ENCODE measurements around the gene TTN.

Gene TTN

DNA sequence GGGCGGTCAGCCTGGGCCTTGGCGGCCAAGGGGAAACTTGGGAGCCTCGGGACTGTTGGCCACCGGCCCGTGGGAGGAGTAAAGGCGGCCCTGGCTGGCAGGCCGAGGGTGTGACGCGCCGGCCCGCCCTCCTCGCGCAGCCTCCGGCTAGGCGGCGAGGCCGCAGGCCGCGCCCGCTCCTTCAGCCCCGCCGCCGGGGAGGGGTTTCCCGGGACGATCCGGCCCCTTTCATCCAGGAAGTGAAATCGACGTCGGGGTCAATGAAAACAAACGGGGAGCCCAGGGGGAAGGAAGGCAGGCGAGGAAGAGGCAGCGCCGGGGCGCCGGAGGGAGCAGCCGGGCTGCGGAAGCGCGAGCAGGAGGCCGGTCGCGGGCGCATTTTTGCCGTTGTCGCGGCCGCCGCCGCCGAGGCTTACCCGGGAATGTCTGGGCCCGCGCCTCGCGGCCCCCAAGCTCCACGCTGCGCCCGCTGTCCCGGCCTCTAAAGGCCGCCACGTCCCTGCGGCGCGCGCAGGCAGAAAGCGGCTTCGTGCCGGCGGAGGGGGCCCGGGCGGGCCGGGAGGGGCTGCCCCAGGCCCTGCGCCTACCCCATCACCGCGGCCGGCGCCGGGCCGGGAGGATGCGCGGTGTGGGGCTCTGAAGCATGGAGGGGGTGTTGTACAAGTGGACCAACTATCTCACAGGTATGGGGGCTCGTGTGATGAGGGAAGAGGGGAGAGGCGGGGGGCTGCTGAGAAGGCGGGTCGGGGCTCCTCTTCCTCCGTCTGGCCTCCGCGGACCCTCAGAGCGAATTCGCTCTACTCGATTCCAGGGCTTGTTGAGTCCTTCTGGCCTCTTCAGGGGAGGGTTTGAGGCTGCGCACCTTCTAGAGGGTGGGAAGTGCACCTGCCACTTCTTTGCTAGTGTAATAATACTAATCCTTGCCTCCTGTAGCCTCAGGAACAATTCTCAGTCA, 326.7 kb downstream of the TTN start, which contains the start of gene PLEKHA3:
PLEKHA3 (plus strand) TSS at position 231 of the 955 bp plus-strand sequence; CDS start at position 644, 413 bp downstream.
- DNase-seq, result peak; percentile 87
- H3K27me3 ChIP-seq (replicated peaks), result no peaks in the 10 kb centered on the region
- TF ChIP-seq, protein P1, sequence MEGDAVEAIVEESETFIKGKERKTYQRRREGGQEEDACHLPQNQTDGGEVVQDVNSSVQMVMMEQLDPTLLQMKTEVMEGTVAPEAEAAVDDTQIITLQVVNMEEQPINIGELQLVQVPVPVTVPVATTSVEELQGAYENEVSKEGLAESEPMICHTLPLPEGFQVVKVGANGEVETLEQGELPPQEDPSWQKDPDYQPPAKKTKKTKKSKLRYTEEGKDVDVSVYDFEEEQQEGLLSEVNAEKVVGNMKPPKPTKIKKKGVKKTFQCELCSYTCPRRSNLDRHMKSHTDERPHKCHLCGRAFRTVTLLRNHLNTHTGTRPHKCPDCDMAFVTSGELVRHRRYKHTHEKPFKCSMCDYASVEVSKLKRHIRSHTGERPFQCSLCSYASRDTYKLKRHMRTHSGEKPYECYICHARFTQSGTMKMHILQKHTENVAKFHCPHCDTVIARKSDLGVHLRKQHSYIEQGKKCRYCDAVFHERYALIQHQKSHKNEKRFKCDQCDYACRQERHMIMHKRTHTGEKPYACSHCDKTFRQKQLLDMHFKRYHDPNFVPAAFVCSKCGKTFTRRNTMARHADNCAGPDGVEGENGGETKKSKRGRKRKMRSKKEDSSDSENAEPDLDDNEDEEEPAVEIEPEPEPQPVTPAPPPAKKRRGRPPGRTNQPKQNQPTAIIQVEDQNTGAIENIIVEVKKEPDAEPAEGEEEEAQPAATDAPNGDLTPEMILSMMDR (IDR thresholded peaks at IDR 0.05; ENCODE audit: low read depth, low read length, missing control alignments), result no peak
- in situ Hi-C loops (cut with HindIII; ENCODE audit: low pct_ligation_motif_present, low sequenced_read_pairs), result no loop called here
- H3K4me3 ChIP-seq (ENCODE audit: low read depth, low read length), result peak within 1 kb of the TSS; percentile 81
- peak within 1 kb of the TSS; percentile 88 for H3K27ac ChIP-seq
- no peaks in the 10 kb centered on the region for H3K36me3 ChIP-seq (replicated peaks)

DNA sequence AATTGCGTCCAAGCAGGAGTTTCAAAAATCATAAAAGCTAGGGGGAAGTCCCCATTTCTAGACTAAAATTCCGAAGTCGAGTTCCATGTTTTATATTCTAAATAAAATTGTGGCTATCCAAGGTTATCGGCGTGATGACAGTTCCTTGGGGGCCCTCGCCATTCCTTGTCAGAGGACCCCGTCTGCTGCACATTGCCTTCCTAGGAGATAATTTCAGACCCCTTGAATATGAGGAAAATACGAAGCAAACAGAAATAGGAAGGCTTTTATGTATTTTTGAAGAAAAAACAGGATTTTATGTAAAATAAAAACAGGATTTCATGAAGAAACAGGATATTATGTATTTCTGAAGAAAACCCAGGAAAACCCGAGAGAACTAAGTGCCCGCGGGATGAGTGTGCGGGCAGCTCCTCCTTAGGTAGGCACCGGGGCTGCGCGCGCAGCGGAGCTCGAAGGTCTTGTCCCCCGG, 327.4 kb downstream of the TTN start:
- Histone ChIP-seq H3K27me3 (replicated peaks) (no peaks in the 10 kb centered on the region), H3K36me3 (replicated peaks) (no peaks in the 10 kb centered on the region), H3K27ac (peak overlapping the region; percentile 79), H3K4me3 (ENCODE audit: low read depth, low read length) (peak overlapping the region; percentile 81)
- TF ChIP-seq, protein P1 (IDR thresholded peaks at IDR 0.05; ENCODE audit: low read depth, low read length, missing control alignments), result no peak
- in situ Hi-C loops (cut with HindIII; ENCODE audit: low pct_ligation_motif_present, low sequenced_read_pairs), result no loop called here
- no peak for DNase-seq

GRCh38 chr2:178479275-178479616, 328.0 kb downstream of the TTN start:
- Histone ChIP-seq H3K27ac (peak overlapping the region; percentile 88), H3K4me3 (ENCODE audit: low read depth, low read length) (peak overlapping the region; percentile 77), H3K36me3 (replicated peaks) (no peaks in the 10 kb centered on the region), H3K27me3 (replicated peaks) (no peaks in the 10 kb centered on the region)
- in situ Hi-C loops (cut with HindIII; ENCODE audit: low pct_ligation_motif_present, low sequenced_read_pairs), result no loop called here
- no peak for DNase-seq
- TF ChIP-seq, protein P1 (IDR thresholded peaks at IDR 0.05; ENCODE audit: low read depth, low read length, missing control alignments), result no peak

DNA sequence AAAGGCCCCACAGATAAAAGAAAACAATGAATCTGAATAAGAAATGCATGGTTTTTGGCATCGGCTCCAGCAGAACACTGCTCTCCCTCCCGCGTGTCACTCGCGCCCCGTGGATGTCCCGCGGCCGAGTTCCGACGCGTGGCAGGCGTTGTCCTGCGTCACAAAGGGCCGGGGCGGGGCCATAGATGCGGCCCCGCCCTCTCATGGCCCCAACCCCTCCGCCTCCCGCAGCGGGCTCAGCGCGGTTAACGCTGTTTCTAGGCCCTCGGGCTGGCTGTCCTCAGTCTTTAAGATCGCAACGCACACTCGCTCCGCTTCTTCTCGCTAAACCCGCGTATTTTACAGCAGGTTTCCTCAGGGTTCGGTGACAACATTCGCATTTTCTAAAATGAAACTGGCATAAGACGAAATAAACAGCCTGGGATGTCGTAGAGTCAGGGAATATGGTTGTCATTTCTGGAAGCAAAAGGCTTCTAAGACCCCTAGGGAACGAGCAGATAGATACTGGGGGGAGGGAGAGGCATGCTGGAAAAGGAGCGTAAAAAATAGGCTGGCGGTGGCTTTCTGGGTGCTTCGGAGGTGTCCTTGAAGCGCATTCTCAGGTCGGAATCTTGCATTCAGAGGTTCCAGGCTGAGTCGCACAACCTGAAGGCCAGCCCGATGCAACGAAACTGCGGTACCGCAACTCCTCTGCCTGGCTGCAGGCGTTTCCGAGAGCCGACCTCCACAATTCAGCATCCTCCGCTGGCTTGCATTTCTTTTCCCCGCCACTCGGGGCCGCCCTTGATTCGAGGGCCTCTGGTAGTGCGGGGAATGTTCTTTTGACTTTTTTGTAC, 328.6 kb downstream of the TTN start, which contains the start of gene FKBP7:
FKBP7 (minus strand) TSS at position 162 of the 836 bp plus-strand sequence; CDS start at position 61, 101 bp downstream.
- TF ChIP-seq, protein P1 (IDR thresholded peaks at IDR 0.05; ENCODE audit: low read depth, low read length, missing control alignments), result peak; percentile 84
- in situ Hi-C loops (cut with HindIII; ENCODE audit: low pct_ligation_motif_present, low sequenced_read_pairs), result no loop called here
- no peaks in the 10 kb centered on the region for H3K27me3 ChIP-seq (replicated peaks)
- H3K36me3 ChIP-seq (replicated peaks), result no peaks in the 10 kb centered on the region
- H3K4me3 ChIP-seq (ENCODE audit: low read depth, low read length), result peak within 1 kb of the TSS; percentile 77
- H3K27ac ChIP-seq, result peak within 1 kb of the TSS; percentile 88
- DNase-seq, result peak; percentile 79

- DNase-seq, result no peak
- in situ Hi-C loops (cut with HindIII; ENCODE audit: low pct_ligation_motif_present, low sequenced_read_pairs), result no loop called here
- peak overlapping the region; percentile 88 for H3K27ac ChIP-seq
- TF ChIP-seq, protein P1 (IDR thresholded peaks at IDR 0.05; ENCODE audit: low read depth, low read length, missing control alignments), result no peak
- no peaks in the 10 kb centered on the region for H3K27me3 ChIP-seq (replicated peaks)
- no peaks in the 10 kb centered on the region for H3K36me3 ChIP-seq (replicated peaks)
- peak overlapping the region; percentile 77 for H3K4me3 ChIP-seq (ENCODE audit: low read depth, low read length)
These were observed 329.1 kb downstream of the TTN start for GRCh38 chr2:178478130-178478438.
